Measurements from ENCODE around the gene HIVEP3.

The HIVEP3 gene

GRCh38 chr1:41627491-41628280, 291.0 kb downstream of the HIVEP3 start:
- DNase-seq (ENCODE audit: low spot score), result no peak

GRCh38 chr1:41626616-41627375, 291.9 kb downstream of the HIVEP3 start:
- no peak for DNase-seq (ENCODE audit: low spot score)

GRCh38 chr1:41626146-41626545, 292.6 kb downstream of the HIVEP3 start:
- DNase-seq (ENCODE audit: low spot score), result no peak

- no peak for DNase-seq (ENCODE audit: low spot score)
Measured at GRCh38 chr1:41623736-41624135, 295.0 kb downstream of the HIVEP3 start.

- no peak for DNase-seq (ENCODE audit: low spot score)
Measured at GRCh38 chr1:41622859-41623732, 295.6 kb downstream of the HIVEP3 start.

- DNase-seq (ENCODE audit: low spot score), result no peak
Measured at GRCh38 chr1:41622402-41622801, 296.3 kb downstream of the HIVEP3 start.

- DNase-seq (ENCODE audit: low spot score), result no peak
Measured at GRCh38 chr1:41621791-41622190, 296.9 kb downstream of the HIVEP3 start.

- no peak for DNase-seq (ENCODE audit: low spot score)
Measured at GRCh38 chr1:41621256-41621655, 297.5 kb downstream of the HIVEP3 start.

GRCh38 chr1:41620365-41621169, 298.2 kb downstream of the HIVEP3 start:
- DNase-seq (ENCODE audit: low spot score), result no peak

- no peak for DNase-seq (ENCODE audit: low spot score)
Measured at GRCh38 chr1:41619511-41620364, 299.0 kb downstream of the HIVEP3 start.

GRCh38 chr1:41618871-41619270, 299.9 kb downstream of the HIVEP3 start:
- DNase-seq (ENCODE audit: low spot score), result no peak

GRCh38 chr1:41618066-41618825, 300.5 kb downstream of the HIVEP3 start:
- DNase-seq (ENCODE audit: low spot score), result peak; percentile 93

GRCh38 chr1:41617336-41617735, 301.4 kb downstream of the HIVEP3 start:
- no peak for DNase-seq (ENCODE audit: low spot score)

GRCh38 chr1:41616563-41616962, 302.2 kb downstream of the HIVEP3 start:
- no peak for DNase-seq (ENCODE audit: low spot score)

GRCh38 chr1:41615981-41616380, 302.7 kb downstream of the HIVEP3 start:
- DNase-seq (ENCODE audit: low spot score), result no peak

GRCh38 chr1:41615316-41615715, 303.4 kb downstream of the HIVEP3 start:
- DNase-seq (ENCODE audit: low spot score), result no peak

- DNase-seq (ENCODE audit: low spot score), result no peak
Measured at GRCh38 chr1:41614818-41615217, 303.9 kb downstream of the HIVEP3 start.

- DNase-seq (ENCODE audit: low spot score), result peak; percentile 70
Measured at GRCh38 chr1:41613689-41614574, 304.8 kb downstream of the HIVEP3 start.

- no peak for DNase-seq (ENCODE audit: low spot score)
Measured at GRCh38 chr1:41612953-41613352, 305.8 kb downstream of the HIVEP3 start.
